ENCODE measurements around the gene ACOX2.

ACOX2 gene

GRCh38 chr3:58466899-58467563, 70.0 kb downstream of the ACOX2 start:
- H3K4me1 ChIP-seq (ENCODE audit: insufficient read depth, low read length, poor library complexity, severe bottlenecking), result peaks cover 15% of the 10 kb centered on the region
- H2AFZ ChIP-seq (ENCODE audit: low read length), result no peak overlapping the region
- peaks cover 5% of the 10 kb centered on the region; the same call in 1 of the 2 replicates for H3F3A ChIP-seq (ENCODE audit: low read depth)
- no peak overlapping the region for H3K4me3 ChIP-seq (ENCODE audit: low read length, poor library complexity, severe bottlenecking)
- H3K27me3 ChIP-seq (ENCODE audit: insufficient read depth, low read length, poor library complexity, severe bottlenecking), result no peaks in the 10 kb centered on the region
- H3K4me2 ChIP-seq (ENCODE audit: low read depth, low read length, poor library complexity, severe bottlenecking), result no peak overlapping the region
- H3K9me2 ChIP-seq (replicated peaks; ENCODE audit: low read depth, low read length), result no peaks in the 10 kb centered on the region
- no peaks in the 10 kb centered on the region for H3K79me2 ChIP-seq (ENCODE audit: insufficient read depth, low read length)
- H3K9ac ChIP-seq (ENCODE audit: low read depth, low read length, poor library complexity, severe bottlenecking), result no peak overlapping the region
- no peak for TF ChIP-seq CTCF (conservative IDR thresholded peaks at IDR 0.05; ENCODE audit: low read length)
- TF ChIP-seq EZH2phosphoT487 (IDR thresholded peaks at IDR 0.05; ENCODE audit: borderline replicate concordance), result no peak
- H3K36me3 ChIP-seq (ENCODE audit: insufficient read depth, low read length), result no peaks in the 10 kb centered on the region
- H4K20me1 ChIP-seq (ENCODE audit: insufficient read depth, low read length, poor library complexity, severe bottlenecking), result no peaks in the 10 kb centered on the region
- H3K9me3 ChIP-seq (ENCODE audit: insufficient read depth, low read depth, low read length), result no peaks in the 10 kb centered on the region

- Histone ChIP-seq H3K9ac (ENCODE audit: low read depth, low read length, poor library complexity, severe bottlenecking) (no peak overlapping the region), H3K4me1 (ENCODE audit: insufficient read depth, low read length, poor library complexity, severe bottlenecking) (no peaks in the 10 kb centered on the region), H3K4me2 (ENCODE audit: low read depth, low read length, poor library complexity, severe bottlenecking) (no peak overlapping the region), H3K9me2 (replicated peaks; ENCODE audit: low read depth, low read length) (no peaks in the 10 kb centered on the region), H4K20me1 (ENCODE audit: insufficient read depth, low read length, poor library complexity, severe bottlenecking) (no peaks in the 10 kb centered on the region), H3F3A (ENCODE audit: low read depth) (no peaks in the 10 kb centered on the region), H3K36me3 (ENCODE audit: insufficient read depth, low read length) (no peaks in the 10 kb centered on the region), H3K9me3 (ENCODE audit: insufficient read depth, low read depth, low read length) (no peaks in the 10 kb centered on the region), H2AFZ (ENCODE audit: low read length) (no peak overlapping the region), H3K79me2 (ENCODE audit: insufficient read depth, low read length) (no peaks in the 10 kb centered on the region), H3K27me3 (ENCODE audit: insufficient read depth, low read length, poor library complexity, severe bottlenecking) (no peaks in the 10 kb centered on the region), H3K4me3 (ENCODE audit: low read length, poor library complexity, severe bottlenecking) (no peak overlapping the region)
- TF ChIP-seq CTCF (conservative IDR thresholded peaks at IDR 0.05; ENCODE audit: low read length), result no peak
- no peak for TF ChIP-seq EZH2phosphoT487 (IDR thresholded peaks at IDR 0.05; ENCODE audit: borderline replicate concordance)
Observed at GRCh38 chr3:58464866-58465265, 72.1 kb downstream of the ACOX2 start.

GRCh38 chr3:58463942-58464271, 73.1 kb downstream of the ACOX2 start:
- H3K9me3 ChIP-seq (ENCODE audit: insufficient read depth, low read depth, low read length), result no peaks in the 10 kb centered on the region
- no peaks in the 10 kb centered on the region for H3K4me1 ChIP-seq (ENCODE audit: insufficient read depth, low read length, poor library complexity, severe bottlenecking)
- H4K20me1 ChIP-seq (ENCODE audit: insufficient read depth, low read length, poor library complexity, severe bottlenecking), result no peaks in the 10 kb centered on the region
- TF ChIP-seq CTCF (conservative IDR thresholded peaks at IDR 0.05; ENCODE audit: low read length), result no peak
- no peak for TF ChIP-seq EZH2phosphoT487 (IDR thresholded peaks at IDR 0.05; ENCODE audit: borderline replicate concordance)
- H3K4me3 ChIP-seq (ENCODE audit: low read length, poor library complexity, severe bottlenecking), result no peak overlapping the region
- no peaks in the 10 kb centered on the region for H3F3A ChIP-seq (ENCODE audit: low read depth)
- no peaks in the 10 kb centered on the region for H3K36me3 ChIP-seq (ENCODE audit: insufficient read depth, low read length)
- no peak overlapping the region for H3K9ac ChIP-seq (ENCODE audit: low read depth, low read length, poor library complexity, severe bottlenecking)
- H3K4me2 ChIP-seq (ENCODE audit: low read depth, low read length, poor library complexity, severe bottlenecking), result peak overlapping the region; percentile 49
- no peaks in the 10 kb centered on the region for H3K27me3 ChIP-seq (ENCODE audit: insufficient read depth, low read length, poor library complexity, severe bottlenecking)
- H3K79me2 ChIP-seq (ENCODE audit: insufficient read depth, low read length), result no peaks in the 10 kb centered on the region
- peak overlapping the region; percentile 83 for H2AFZ ChIP-seq (ENCODE audit: low read length)
- H3K9me2 ChIP-seq (replicated peaks; ENCODE audit: low read depth, low read length), result no peaks in the 10 kb centered on the region
